Measurements from ENCODE around the gene PLA2G5. TPM values are rescaled to one million over a fixed set of nuclear protein-coding genes. Genes with fewer than 3 reads are reported as not detected.
"Not testable (repeated sequence)": the region's sequence is repeated elsewhere in the genome, so short reads cannot be mapped to it uniquely, and the experiment has no call there.

The PLA2G5 gene
- total RNA-seq, 2 experiments from 2014 or later = not detected

DNA sequence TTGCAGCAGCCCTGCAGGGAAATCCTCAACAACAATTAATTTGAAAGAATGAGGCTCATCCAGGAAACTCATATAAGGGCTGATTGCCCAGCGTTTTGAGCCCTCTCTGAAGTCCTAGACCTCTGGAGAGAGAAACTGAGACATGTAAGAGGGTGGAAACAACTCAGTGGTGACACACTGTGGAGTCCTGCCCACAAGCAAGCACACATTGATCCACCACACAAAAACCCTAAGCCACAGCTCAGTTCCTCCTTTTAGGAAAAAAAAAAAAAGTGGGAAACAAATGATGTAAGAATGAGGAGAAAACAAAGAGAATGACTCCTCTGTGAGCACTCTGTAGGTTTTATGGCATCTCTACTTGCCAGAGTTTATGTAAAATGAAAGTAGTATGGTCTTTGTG lies 22.9 kb upstream of the PLA2G5 start:
- Mint-ChIP-seq H3K4me3 (no peak overlapping the region), H3K36me3 (ENCODE audit: low read depth) (peaks cover 5% of the 10 kb centered on the region), H3K27ac (no peak overlapping the region), H3K27me3 (no peaks in the 10 kb centered on the region), H3K9me3 (ENCODE audit: low read depth) (peaks cover 14% of the 10 kb centered on the region), H3K4me1 (peaks cover 4% of the 10 kb centered on the region)
- intact Hi-C loops (cut with DNase I, micrococcal nuclease) = no loop called here
- ATAC-seq (no peak), DNase-seq (no peak)
- POLR2A ChIA-PET = no interaction called here
- CTCF ChIA-PET = no interaction called here

- no peak for ATAC-seq
- Mint-ChIP-seq H3K27me3 (no peaks in the 10 kb centered on the region), H3K36me3 (ENCODE audit: low read depth) (peaks cover 5% of the 10 kb centered on the region), H3K27ac (no peak overlapping the region), H3K4me1 (peaks cover 4% of the 10 kb centered on the region), H3K9me3 (ENCODE audit: low read depth) (peaks cover 17% of the 10 kb centered on the region), H3K4me3 (no peak overlapping the region)
- no peak for DNase-seq
- intact Hi-C loops (cut with DNase I, micrococcal nuclease) = loop anchor here in 1 of 2 experiments (1.0 kb wide), 1 partner anchor 24 kb away; no protein-coding TSS in a partner anchor
- ChIA-PET POLR2A (no interaction called here), CTCF (interaction anchor here (1.1 to 1.5 kb wide), 2 partner anchors 10 to 130 kb away, joined by 3 to 5 read pairs; no protein-coding TSS in a partner anchor)
These were observed 21.4 kb upstream of the PLA2G5 start for GRCh38 chr1:20048563-20048962.

GRCh38 chr1:20049056-20049798 lies 20.8 kb upstream of the PLA2G5 start:
- H3K36me3 Mint-ChIP-seq (ENCODE audit: low read depth); H3K27ac Mint-ChIP-seq; H3K27me3 Mint-ChIP-seq; intact Hi-C loops (cut with DNase I, micrococcal nuclease); ATAC-seq; H3K4me3 Mint-ChIP-seq; DNase-seq; H3K4me1 Mint-ChIP-seq; POLR2A ChIA-PET: not testable (repeated sequence)
- peaks cover 17% of the 10 kb centered on the region for H3K9me3 Mint-ChIP-seq (ENCODE audit: low read depth)
- CTCF ChIA-PET = interaction anchor here (1.1 to 1.5 kb wide), 2 partner anchors 9 to 131 kb away, joined by 3 to 5 read pairs; no protein-coding TSS in a partner anchor

DNA sequence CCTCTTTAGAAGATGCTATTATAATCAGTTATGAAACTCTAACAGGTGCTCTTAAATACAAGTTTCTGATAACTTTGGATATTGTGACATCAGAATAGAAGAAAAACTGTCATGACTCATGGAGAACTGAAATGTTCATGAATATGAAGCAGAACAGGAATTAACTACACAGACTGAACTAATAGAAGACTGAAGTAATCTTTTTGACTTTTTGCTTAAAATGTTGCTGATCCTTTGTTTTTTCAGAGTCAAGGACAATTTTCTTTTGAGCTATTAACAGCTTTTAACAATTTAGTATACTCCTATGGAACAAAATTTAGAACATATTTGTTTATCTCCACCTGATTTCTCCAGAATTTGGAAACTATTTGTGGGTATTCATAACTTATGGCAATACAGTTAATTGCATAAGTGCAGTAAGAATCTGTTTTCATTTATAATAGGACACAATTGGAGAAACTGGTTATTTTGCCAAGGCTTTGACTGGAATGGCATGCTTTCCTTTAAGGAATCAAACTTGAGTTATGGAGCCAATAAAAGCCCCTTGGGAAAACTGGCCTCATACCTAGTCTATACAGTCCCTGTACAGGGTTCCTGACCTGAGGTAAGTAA lies 18.7 kb upstream of the PLA2G5 start:
- DNase-seq (no peak), ATAC-seq (no peak)
- CTCF ChIA-PET = no interaction called here
- Mint-ChIP-seq H3K27ac (no peak overlapping the region), H3K9me3 (ENCODE audit: low read depth) (peaks cover 17% of the 10 kb centered on the region), H3K27me3 (peaks cover 6% of the 10 kb centered on the region), H3K4me3 (no peak overlapping the region), H3K4me1 (peaks cover 4% of the 10 kb centered on the region), H3K36me3 (ENCODE audit: low read depth) (peaks cover 5% of the 10 kb centered on the region)
- POLR2A ChIA-PET = no interaction called here
- intact Hi-C loops (cut with DNase I, micrococcal nuclease) = no loop called here

DNA sequence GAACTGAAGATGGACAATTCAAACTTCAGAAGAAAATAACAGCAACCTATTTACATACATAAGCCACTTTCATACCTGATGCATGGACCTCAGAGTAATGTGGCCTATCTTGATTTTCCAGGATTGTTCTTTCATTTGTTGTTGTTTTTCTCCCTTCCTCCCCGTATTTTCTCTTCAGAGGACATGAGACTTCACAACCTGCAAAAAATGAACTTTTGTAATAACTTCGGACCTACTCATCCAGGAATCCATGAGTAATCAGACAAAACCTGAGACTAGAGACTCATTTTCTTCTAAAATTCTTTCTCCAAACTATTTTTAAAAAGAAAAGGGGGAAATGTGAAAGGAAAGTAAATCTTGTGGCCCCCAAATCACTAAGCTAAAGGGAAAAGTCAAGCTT lies 17.6 kb upstream of the PLA2G5 start:
- DNase-seq (no peak), ATAC-seq (no peak)
- Mint-ChIP-seq H3K4me3 (no peak overlapping the region), H3K27me3 (peaks cover 7% of the 10 kb centered on the region), H3K4me1 (peaks cover 4% of the 10 kb centered on the region), H3K27ac (no peak overlapping the region), H3K36me3 (ENCODE audit: low read depth) (peaks cover 5% of the 10 kb centered on the region), H3K9me3 (ENCODE audit: low read depth) (peaks cover 17% of the 10 kb centered on the region)
- CTCF ChIA-PET = no interaction called here
- intact Hi-C loops (cut with DNase I, micrococcal nuclease) = no loop called here
- POLR2A ChIA-PET = interaction anchor here (0.6 kb wide), 1 partner anchor 79 kb away, joined by 3 read pairs; no protein-coding TSS in a partner anchor

DNA sequence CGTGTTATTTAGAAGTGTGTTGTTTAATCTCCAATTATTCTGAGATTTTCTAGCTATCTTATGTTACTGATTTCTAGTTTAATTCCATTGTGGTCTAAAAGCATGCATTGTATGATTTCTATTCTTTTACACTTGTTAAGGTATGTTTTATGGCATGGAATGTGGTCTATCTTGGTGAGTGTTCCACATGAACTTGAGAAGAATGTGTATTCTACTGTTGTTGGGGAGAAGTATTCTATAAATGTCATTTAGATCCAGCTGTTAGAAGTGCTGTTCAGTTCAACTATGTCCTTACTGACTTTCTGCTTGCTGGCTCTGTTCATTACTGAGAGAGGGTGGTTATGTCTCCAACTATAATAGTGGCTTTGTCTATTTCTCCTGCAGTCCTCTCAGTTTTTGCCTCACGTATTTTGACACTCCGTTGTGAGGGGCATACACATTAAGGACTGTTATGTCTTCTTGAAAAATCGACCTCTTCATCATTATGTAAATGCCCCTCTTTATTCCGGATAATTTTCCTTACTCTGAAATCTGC lies 12.0 kb upstream of the PLA2G5 start:
- no peak overlapping the region for H3K27ac Mint-ChIP-seq
- H3K4me3 Mint-ChIP-seq = no peak overlapping the region
- H3K27me3 Mint-ChIP-seq = peaks cover 9% of the 10 kb centered on the region
- H3K4me1 Mint-ChIP-seq = peaks cover 33% of the 10 kb centered on the region
- ATAC-seq (no peak), DNase-seq (no peak)
- H3K36me3 Mint-ChIP-seq (ENCODE audit: low read depth) = no peaks in the 10 kb centered on the region
- intact Hi-C loops (cut with DNase I, micrococcal nuclease) = loop anchor here in 1 of 2 experiments (5.0 kb wide), 2 partner anchors 94 to 346 kb away; no protein-coding TSS in a partner anchor
- POLR2A ChIA-PET = no interaction called here
- peaks cover under 1% of the 10 kb centered on the region for H3K9me3 Mint-ChIP-seq (ENCODE audit: low read depth)
- CTCF ChIA-PET = interaction anchor here (0.6 to 1.0 kb wide), 2 partner anchors 9 to 862 kb away, joined by 3 to 5 read pairs; no protein-coding TSS in a partner anchor

GRCh38 chr1:20058531-20058930 lies 11.5 kb upstream of the PLA2G5 start:
- Mint-ChIP-seq H3K36me3 (ENCODE audit: low read depth) (no peaks in the 10 kb centered on the region), H3K9me3 (ENCODE audit: low read depth) (no peaks in the 10 kb centered on the region), H3K27me3 (peaks cover 9% of the 10 kb centered on the region), H3K27ac (no peak overlapping the region), H3K4me3 (no peak overlapping the region), H3K4me1 (peaks cover 33% of the 10 kb centered on the region)
- intact Hi-C loops (cut with DNase I, micrococcal nuclease) = loop anchor here in 1 of 2 experiments (5.0 kb wide), 2 partner anchors 94 to 346 kb away; no protein-coding TSS in a partner anchor
- POLR2A ChIA-PET = no interaction called here
- ATAC-seq = peak; percentile 99
- CTCF ChIA-PET = interaction anchor here (0.6 to 1.0 kb wide), 2 partner anchors 10 to 862 kb away, joined by 3 to 5 read pairs; no protein-coding TSS in a partner anchor
- peak; percentile 78 for DNase-seq

GRCh38 chr1:20059847-20060246 lies 10.1 kb upstream of the PLA2G5 start:
- H3K4me1 Mint-ChIP-seq = peaks cover 33% of the 10 kb centered on the region
- H3K27me3 Mint-ChIP-seq = peaks cover 9% of the 10 kb centered on the region
- DNase-seq (no peak), ATAC-seq (no peak)
- H3K27ac Mint-ChIP-seq = no peak overlapping the region
- ChIA-PET POLR2A (no interaction called here), CTCF (interaction anchor here (0.8 kb wide), 1 partner anchor 27 kb away, joined by 5 read pairs; no protein-coding TSS in a partner anchor)
- H3K4me3 Mint-ChIP-seq = no peak overlapping the region
- H3K36me3 Mint-ChIP-seq (ENCODE audit: low read depth) = no peaks in the 10 kb centered on the region
- no peaks in the 10 kb centered on the region for H3K9me3 Mint-ChIP-seq (ENCODE audit: low read depth)
- intact Hi-C loops (cut with DNase I, micrococcal nuclease) = loop anchor here in 1 of 2 experiments (5.0 kb wide), 2 partner anchors 92 to 348 kb away; no protein-coding TSS in a partner anchor

GRCh38 chr1:20060791-20061190 lies 9.2 kb upstream of the PLA2G5 start:
- POLR2A ChIA-PET; ATAC-seq; intact Hi-C loops (cut with DNase I, micrococcal nuclease); CTCF ChIA-PET; H3K27me3 Mint-ChIP-seq; DNase-seq; H3K4me3 Mint-ChIP-seq; H3K36me3 Mint-ChIP-seq (ENCODE audit: low read depth); H3K9me3 Mint-ChIP-seq (ENCODE audit: low read depth); H3K27ac Mint-ChIP-seq: not testable (repeated sequence)
- H3K4me1 Mint-ChIP-seq = peaks cover 33% of the 10 kb centered on the region

DNA sequence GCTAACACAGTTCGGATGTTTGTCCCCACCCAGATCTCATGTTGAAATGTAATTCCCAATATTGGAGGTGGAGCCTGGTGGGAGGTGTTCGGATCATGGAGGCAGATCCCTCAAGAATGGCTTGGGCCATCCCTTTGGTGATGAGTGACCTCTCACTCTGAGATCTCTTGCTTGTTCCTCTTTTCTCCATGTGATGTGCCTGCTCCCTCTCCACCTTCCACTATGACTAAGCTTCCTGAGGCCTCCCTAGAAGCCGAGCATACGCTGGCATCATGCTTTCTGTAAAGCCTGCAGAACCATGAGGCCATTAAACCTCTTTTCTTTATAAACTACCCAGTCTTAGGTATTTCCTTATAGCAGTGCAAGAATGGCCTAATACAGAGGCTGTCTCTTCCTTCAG lies 8.1 kb upstream of the PLA2G5 start:
- ChIA-PET POLR2A (no interaction called here), CTCF (interaction anchor here (0.6 kb wide), 1 partner anchor 429 kb away, joined by 3 read pairs; no protein-coding TSS in a partner anchor)
- H3K36me3 Mint-ChIP-seq (ENCODE audit: low read depth) = no peaks in the 10 kb centered on the region
- peaks cover 33% of the 10 kb centered on the region for H3K4me1 Mint-ChIP-seq
- H3K4me3 Mint-ChIP-seq = no peak overlapping the region
- H3K27me3 Mint-ChIP-seq = peaks cover 2% of the 10 kb centered on the region
- ATAC-seq (no peak), DNase-seq (no peak)
- intact Hi-C loops (cut with DNase I, micrococcal nuclease) = no loop called here
- no peaks in the 10 kb centered on the region for H3K9me3 Mint-ChIP-seq (ENCODE audit: low read depth)
- no peak overlapping the region for H3K27ac Mint-ChIP-seq

- POLR2A ChIA-PET = no interaction called here
- ATAC-seq (no peak), DNase-seq (no peak)
- H3K9me3 Mint-ChIP-seq (ENCODE audit: low read depth) = no peaks in the 10 kb centered on the region
- no peaks in the 10 kb centered on the region for H3K36me3 Mint-ChIP-seq (ENCODE audit: low read depth)
- CTCF ChIA-PET = no interaction called here
- intact Hi-C loops (cut with DNase I, micrococcal nuclease) = no loop called here
- peaks cover 21% of the 10 kb centered on the region for H3K4me1 Mint-ChIP-seq
- no peaks in the 10 kb centered on the region for H3K27me3 Mint-ChIP-seq
- no peak overlapping the region for H3K4me3 Mint-ChIP-seq
- no peak overlapping the region for H3K27ac Mint-ChIP-seq
These were observed 6.1 kb upstream of the PLA2G5 start for GRCh38 chr1:20063861-20064292.
